Measurements from ENCODE around the gene THAP7. TPM values are rescaled to one million over a fixed set of nuclear protein-coding genes. Genes with fewer than 3 reads are reported as not detected.

The THAP7 gene
- total and polyA plus RNA-seq, 2 experiments from 2014 or later, result 49.7 to 61.1 TPM

- H3K4me3 ChIP-seq, result no peak overlapping the region
- no peaks in the 10 kb centered on the region for H3K27me3 ChIP-seq
- DNase-seq (ENCODE audit: low read depth in 1 of 2, low spot score in 1 of 2), result no peak
- TF ChIP-seq, protein P1, sequence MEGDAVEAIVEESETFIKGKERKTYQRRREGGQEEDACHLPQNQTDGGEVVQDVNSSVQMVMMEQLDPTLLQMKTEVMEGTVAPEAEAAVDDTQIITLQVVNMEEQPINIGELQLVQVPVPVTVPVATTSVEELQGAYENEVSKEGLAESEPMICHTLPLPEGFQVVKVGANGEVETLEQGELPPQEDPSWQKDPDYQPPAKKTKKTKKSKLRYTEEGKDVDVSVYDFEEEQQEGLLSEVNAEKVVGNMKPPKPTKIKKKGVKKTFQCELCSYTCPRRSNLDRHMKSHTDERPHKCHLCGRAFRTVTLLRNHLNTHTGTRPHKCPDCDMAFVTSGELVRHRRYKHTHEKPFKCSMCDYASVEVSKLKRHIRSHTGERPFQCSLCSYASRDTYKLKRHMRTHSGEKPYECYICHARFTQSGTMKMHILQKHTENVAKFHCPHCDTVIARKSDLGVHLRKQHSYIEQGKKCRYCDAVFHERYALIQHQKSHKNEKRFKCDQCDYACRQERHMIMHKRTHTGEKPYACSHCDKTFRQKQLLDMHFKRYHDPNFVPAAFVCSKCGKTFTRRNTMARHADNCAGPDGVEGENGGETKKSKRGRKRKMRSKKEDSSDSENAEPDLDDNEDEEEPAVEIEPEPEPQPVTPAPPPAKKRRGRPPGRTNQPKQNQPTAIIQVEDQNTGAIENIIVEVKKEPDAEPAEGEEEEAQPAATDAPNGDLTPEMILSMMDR (IDR thresholded peaks at IDR 0.05; ENCODE audit: low read depth, low read length), result no peak
- H3K9me3 ChIP-seq (ENCODE audit: low read depth), result no peaks in the 10 kb centered on the region
- peaks cover 4% of the 10 kb centered on the region for H3K4me1 ChIP-seq (ENCODE audit: low read depth)
- no peak overlapping the region for H3K27ac ChIP-seq
- peaks cover 5% of the 10 kb centered on the region for H3K36me3 ChIP-seq
Measured at GRCh38 chr22:20985720-20986119, 16.2 kb downstream of the THAP7 start.

GRCh38 chr22:20983081-20983771 is 18.7 kb downstream of the THAP7 start:
- no peak for DNase-seq (ENCODE audit: low read depth in 1 of 2, low spot score in 1 of 2)
- Histone ChIP-seq H3K27me3 (no peaks in the 10 kb centered on the region), H3K4me1 (ENCODE audit: low read depth) (peaks cover 4% of the 10 kb centered on the region), H3K4me3 (peak overlapping the region; percentile 64), H3K36me3 (peaks cover 5% of the 10 kb centered on the region), H3K27ac (no peak overlapping the region), H3K9me3 (ENCODE audit: low read depth) (no peaks in the 10 kb centered on the region)
- TF ChIP-seq, protein P1 (IDR thresholded peaks at IDR 0.05; ENCODE audit: low read depth, low read length), result no peak

DNA sequence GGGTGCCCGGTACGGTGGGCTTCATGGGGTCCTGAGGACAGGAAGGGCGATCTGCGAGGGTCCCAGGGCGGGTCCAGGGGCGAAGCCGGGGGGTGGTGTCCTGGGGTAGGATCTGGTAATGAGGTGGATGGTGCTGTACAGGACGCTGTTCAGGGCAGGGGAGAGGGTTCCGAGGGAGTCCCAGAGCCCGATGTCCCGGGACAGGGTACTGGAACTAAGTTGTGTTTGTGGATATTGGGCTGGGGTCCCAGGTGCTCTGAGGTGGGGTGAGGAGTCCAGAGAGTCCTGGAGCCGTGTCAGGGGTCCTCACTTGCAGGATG is 19.4 kb downstream of the THAP7 start:
- peaks cover 4% of the 10 kb centered on the region for H3K4me1 ChIP-seq (ENCODE audit: low read depth)
- H3K4me3 ChIP-seq, result peak overlapping the region; percentile 64
- no peak for DNase-seq (ENCODE audit: low read depth in 1 of 2, low spot score in 1 of 2)
- no peak overlapping the region for H3K27ac ChIP-seq
- peaks cover 2% of the 10 kb centered on the region for H3K36me3 ChIP-seq
- TF ChIP-seq, protein P1 (IDR thresholded peaks at IDR 0.05; ENCODE audit: low read depth, low read length), result no peak
- H3K9me3 ChIP-seq (ENCODE audit: low read depth), result no peaks in the 10 kb centered on the region
- no peaks in the 10 kb centered on the region for H3K27me3 ChIP-seq

GRCh38 chr22:20981787-20982562 is 19.9 kb downstream of the THAP7 start, which contains the start of gene LZTR1:
LZTR1 (plus strand) TSS chr22:20982297; CDS start chr22:20982372, 75 bp downstream.
- Histone ChIP-seq H3K4me3 (peak within 1 kb of the TSS; percentile 64), H3K4me1 (ENCODE audit: low read depth) (peaks cover 4% of the 10 kb centered on the region), H3K27me3 (no peaks in the 10 kb centered on the region), H3K36me3 (no peaks in the 10 kb centered on the region), H3K9me3 (ENCODE audit: low read depth) (no peaks in the 10 kb centered on the region), H3K27ac (peak within 1 kb of the TSS; percentile 83)
- peak; percentile 87 for DNase-seq (ENCODE audit: low read depth in 1 of 2, low spot score in 1 of 2)
- TF ChIP-seq, protein P1 (IDR thresholded peaks at IDR 0.05; ENCODE audit: low read depth, low read length), result peak; percentile 71

GRCh38 chr22:20980938-20981722 is 20.8 kb downstream of the THAP7 start:
- no peak for DNase-seq (ENCODE audit: low read depth in 1 of 2, low spot score in 1 of 2)
- TF ChIP-seq, protein P1 (IDR thresholded peaks at IDR 0.05; ENCODE audit: low read depth, low read length), result no peak

More at GRCh38 chr22:20980938-20981722, 20.8 kb downstream of the THAP7 start:
- peak overlapping the region; percentile 64 for H3K4me3 ChIP-seq
- peak overlapping the region; percentile 83 for H3K27ac ChIP-seq
- peaks cover 4% of the 10 kb centered on the region for H3K4me1 ChIP-seq (ENCODE audit: low read depth)
- H3K27me3 ChIP-seq, result no peaks in the 10 kb centered on the region
- H3K36me3 ChIP-seq, result no peaks in the 10 kb centered on the region
- H3K9me3 ChIP-seq (ENCODE audit: low read depth), result no peaks in the 10 kb centered on the region
